Measurements from ENCODE around the gene ZBTB16. TPM values are rescaled to one million over a fixed set of nuclear protein-coding genes. Genes with fewer than 3 reads are reported as not detected.

ZBTB16 gene
- total and polyA plus RNA-seq, 2 of the 13 experiments (the other 11 are each of a cell fraction or from before 2014, with no cell fraction given): not detected

- no peak overlapping the region for H3K9ac ChIP-seq (ENCODE audit: insufficient read depth, low read depth, low read length)
- H3K27ac ChIP-seq (ENCODE audit: extremely low read length, insufficient read depth, low read length): no peak overlapping the region
- no peaks in the 10 kb centered on the region for H3K79me2 ChIP-seq (ENCODE audit: insufficient read depth, low read length)
- no peak for FAIRE-seq
- in situ Hi-C loops (cut with HindIII; ENCODE audit: extremely low pct_ligation_motif_present, low pct_unique_long_range_greater_than_20kb) (no loop called here), intact Hi-C loops (cut with micrococcal nuclease; ENCODE audit: unreplicated experiment) (no loop called here)
- no peak overlapping the region for H2AFZ ChIP-seq (ENCODE audit: low read length)
- CTCF ChIA-PET (ENCODE audit: low intra/inter-chr PET ratio, low total read pairs): no interaction called here
- no peaks in the 10 kb centered on the region for H4K20me1 ChIP-seq (ENCODE audit: insufficient read depth, low read length)
- no peak overlapping the region for H3K4me3 ChIP-seq (replicated peaks in 1 of 3; ENCODE audit: insufficient read depth in 1 of 3, low read depth in 2 of 3, low read length in 3 of 3)
- H3K9me3 ChIP-seq (ENCODE audit: low read length): no peaks in the 10 kb centered on the region
- H3K36me3 ChIP-seq (replicated peaks in 1 of 2; ENCODE audit: control insufficient read depth in 1 of 2, insufficient read depth in 2 of 2, low read length in 2 of 2): no peaks in the 10 kb centered on the region
- peaks cover 2 to 19% of the 10 kb centered on the region in 2 experiments; a peak in 2 of 5 replicates for H3K27me3 ChIP-seq (ENCODE audit: control insufficient read depth in 1 of 2, insufficient read depth in 2 of 2, low read length in 2 of 2)
- BruUV-seq (replicated peaks): no TSS peak
- no peak overlapping the region for H3K4me2 ChIP-seq (ENCODE audit: low read depth, low read length)
- no peak for DNase-seq (ENCODE audit: low spot score)
- 16% methylated on average over 1 of the region's 1 CpG for WGBS (ENCODE audit: low lambda C conversion rate)
- no peak for ATAC-seq
- POLR2A ChIA-PET: no interaction called here
- H3K4me1 ChIP-seq (ENCODE audit: insufficient read depth, low read length): no peaks in the 10 kb centered on the region
- TF ChIP-seq TFDP1 (CRISPR knock-in tag; IDR thresholded peaks at IDR 0.05; ENCODE audit: borderline replicate concordance) (no peak), ZFP1 (CRISPR knock-in tag; IDR thresholded peaks at IDR 0.05) (no peak), MZF1 (CRISPR knock-in tag; IDR thresholded peaks at IDR 0.05; ENCODE audit: borderline replicate concordance) (no peak), ZNF335 (CRISPR knock-in tag; IDR thresholded peaks at IDR 0.05) (no peak), ZBTB44 (CRISPR knock-in tag; IDR thresholded peaks at IDR 0.05) (no peak), SALL1 (CRISPR knock-in tag; IDR thresholded peaks at IDR 0.05) (no peak), SIX4 (CRISPR knock-in tag; IDR thresholded peaks at IDR 0.05) (no peak), ZBTB1 (CRISPR knock-in tag; IDR thresholded peaks at IDR 0.05; ENCODE audit: borderline replicate concordance) (no peak), KLF15 (CRISPR knock-in tag; IDR thresholded peaks at IDR 0.05; ENCODE audit: borderline replicate concordance) (no peak), ZNF598 (CRISPR knock-in tag; IDR thresholded peaks at IDR 0.05; ENCODE audit: borderline replicate concordance) (no peak), RXRB (CRISPR knock-in tag; IDR thresholded peaks at IDR 0.05; ENCODE audit: borderline replicate concordance) (no peak), CHCHD3 (CRISPR knock-in tag; IDR thresholded peaks at IDR 0.05) (no peak), ZNF441 (CRISPR knock-in tag; IDR thresholded peaks at IDR 0.05; ENCODE audit: borderline replicate concordance) (no peak), REPIN1 (CRISPR knock-in tag; IDR thresholded peaks at IDR 0.05; ENCODE audit: borderline replicate concordance, low read depth) (no peak), ARID5B (CRISPR knock-in tag; IDR thresholded peaks at IDR 0.05) (no peak)
Observed at GRCh38 chr11:114225661-114226060, 166.2 kb downstream of the ZBTB16 start.

All from HepG2 (cell line).